Liver (tissue), 9 donors: ENCODE data around the gene RIMS3. TPM values are rescaled to one million over a fixed set of nuclear protein-coding genes. Genes with fewer than 3 reads are reported as not detected.

Experiments used
- DNase-seq: peaks from one replicate; pipeline ENCODE4 v3.0.0-alpha.2; 2017; ENCODE audit warnings: low spot score
- H3K27ac ChIP-seq, 2 donors: one replicate each; pipeline ENCODE4 v1.7.0; 2013; ENCODE audit warnings: inconsistent platforms in 2 of 2, low read length in 2 of 2, control low read depth in 1 of 2, low read depth in 1 of 2, mild to moderate bottlenecking in 1 of 2
- H3K27me3 ChIP-seq, 4 donors: one replicate each; pipeline versions ENCODE4 v1.6.1 to v1.7.0; 2013; ENCODE audit warnings: low read length in 3 of 4, inconsistent platforms in 1 of 4, mild to moderate bottlenecking in 1 of 4, moderate library complexity in 1 of 4; ENCODE audit not compliant: control insufficient read depth in 4 of 4, insufficient read depth in 4 of 4
- H3K36me3 ChIP-seq, 4 donors: one replicate each; pipeline versions ENCODE4 v1.6.1 to v1.7.0; 2013; ENCODE audit warnings: low read length in 3 of 4, mild to moderate bottlenecking in 3 of 4, low read depth in 1 of 4, moderate library complexity in 1 of 4; ENCODE audit not compliant: control insufficient read depth in 4 of 4, insufficient read depth in 3 of 4
- H3K4me1 ChIP-seq, 4 donors: one replicate each; pipeline versions ENCODE4 v1.6.1 to v1.7.0; 2013; ENCODE audit warnings: low read length in 3 of 4, mild to moderate bottlenecking in 3 of 4, moderate library complexity in 1 of 4; ENCODE audit not compliant: control insufficient read depth in 4 of 4, insufficient read depth in 4 of 4
- H3K4me3 ChIP-seq, 3 donors: one replicate each; pipeline versions ENCODE4 v1.6.1 to v1.7.0; 2013; ENCODE audit warnings: low read length in 3 of 3, control low read depth in 1 of 3, low read depth in 1 of 3, mild to moderate bottlenecking in 1 of 3
- H3K9ac ChIP-seq, 2 donors: one replicate each; pipeline ENCODE4 v1.7.0; 2013; ENCODE audit warnings: low read length in 2 of 2, mild to moderate bottlenecking in 2 of 2, moderate library complexity in 2 of 2, control low read depth in 1 of 2, low read depth in 1 of 2
- H3K9me3 ChIP-seq, 4 donors: one replicate each; pipeline versions ENCODE4 v1.6.1 to v1.7.0; 2013; ENCODE audit warnings: low read length in 3 of 4; ENCODE audit not compliant: control insufficient read depth in 4 of 4
- EGR1 ChIP-seq, 2 donors: IDR thresholded peaks; 2 replicates each; pipeline ENCODE4 v1.6.1; 2016 to 2018; ENCODE audit warnings: antibody characterized with exemption in 2 of 2, low read depth in 2 of 2
- FOXA1 ChIP-seq: IDR thresholded peaks from 2 replicates; pipeline ENCODE4 v1.6.1; 2016; ENCODE audit warnings: antibody characterized with exemption
- FOXA2 ChIP-seq: IDR thresholded peaks from 2 replicates; pipeline ENCODE4 v1.6.1; 2016; ENCODE audit warnings: antibody characterized with exemption
- GABPA ChIP-seq, 2 donors: IDR thresholded peaks in 1 of 2; conservative IDR thresholded peaks in 1 of 2; 2 replicates each; pipeline ENCODE4 v1.6.1; 2016; ENCODE audit warnings: antibody characterized with exemption in 2 of 2, mild to moderate bottlenecking in 1 of 2, moderate library complexity in 1 of 2
- HNF4A ChIP-seq, 2 donors: conservative IDR thresholded peaks; 2 replicates each; pipeline ENCODE4 v1.6.1; 2016; ENCODE audit warnings: antibody characterized with exemption in 2 of 2, mild to moderate bottlenecking in 2 of 2
- HNF4G ChIP-seq: IDR thresholded peaks from 2 replicates; pipeline ENCODE4 v1.6.1; 2016; ENCODE audit warnings: antibody characterized with exemption
- JUND ChIP-seq, 2 donors: IDR thresholded peaks; 2 replicates each; pipeline ENCODE4 v1.6.1; 2016; ENCODE audit warnings: antibody characterized with exemption in 2 of 2
- NR2F2 ChIP-seq: IDR thresholded peaks from 2 replicates; pipeline ENCODE4 v1.6.1; 2016; ENCODE audit warnings: antibody characterized with exemption
- RAD21 ChIP-seq, 2 donors: IDR thresholded peaks; 2 replicates each; pipeline ENCODE4 v1.6.1; 2016; ENCODE audit warnings: antibody characterized with exemption in 2 of 2, mild to moderate bottlenecking in 2 of 2
- RXRA ChIP-seq, 2 donors: IDR thresholded peaks; 2 replicates each; pipeline ENCODE4 v1.6.1; 2017 to 2018; ENCODE audit warnings: antibody characterized with exemption in 2 of 2, mild to moderate bottlenecking in 1 of 2
- SP1 ChIP-seq: IDR thresholded peaks from 2 replicates; pipeline ENCODE4 v1.6.1; 2018; ENCODE audit warnings: antibody characterized with exemption, mild to moderate bottlenecking
- TAF1 ChIP-seq: conservative IDR thresholded peaks from 2 replicates; pipeline ENCODE4 v1.6.1; 2016; ENCODE audit warnings: antibody characterized with exemption, mild to moderate bottlenecking
- YY1 ChIP-seq: IDR thresholded peaks from 2 replicates; pipeline ENCODE4 v1.6.1; 2016; ENCODE audit warnings: antibody characterized with exemption, mild to moderate bottlenecking
- WGBS: extraction: QIAGEN DNeasy Blood & Tissue Kit; methylation state at CpG from one replicate; pipeline ENCODE4 v1.1.7; 2013; 5-methylcytosine and 5-hydroxymethylcytosine counted together
- polyA plus RNA-seq, 2 donors: library from polyadenylated mRNA; stranded (reverse) in 1 of 2; unstranded in 1 of 2; fragments of 200-250 nt in 1 of 2; fragments of >200 nt in 1 of 2; fragmentation: Nextera tagmentation in 1 of 2; extraction: Ambion mirVana in 1 of 2; gene quantifications; one replicate each; pipeline versions ENCODE4 v1.2.1 to v1.2.3, GENCODE V29; 2013 to 2015
- total RNA-seq, 2 donors: library from RNA; depleted of rRNA; stranded (reverse); fragments of >200 nt; gene quantifications; one replicate each; pipeline ENCODE4 v1.2.3, GENCODE V29; 2014
- TF ChIP-seq, protein P1 (sequence below): IDR thresholded peaks from 2 replicates; pipeline ENCODE4 v1.6.1; 2016; ENCODE audit warnings: antibody characterized with exemption
- TF ChIP-seq, protein P2 (sequence below): IDR thresholded peaks from 2 replicates; pipeline ENCODE4 v1.6.1; 2016; ENCODE audit warnings: antibody characterized with exemption, mild to moderate bottlenecking
- TF ChIP-seq, protein P3 (sequence below): IDR thresholded peaks from 2 replicates; pipeline ENCODE4 v1.6.1; 2016; ENCODE audit warnings: antibody characterized with exemption
- TF ChIP-seq, protein P4 (sequence below): IDR thresholded peaks from 2 replicates; pipeline ENCODE4 v1.6.1; 2016; ENCODE audit warnings: antibody characterized with exemption
- TF ChIP-seq, protein P5 (sequence below): fragments of 150-350 bp; IDR thresholded peaks from 2 replicates; pipeline ENCODE4 v1.5.1; 2017; ENCODE audit warnings: improper control_type of control experiment, low read depth, low read length; ENCODE audit not compliant: missing input control
- donor health status: healthy.
- donor health status: healthy.
- donor health status: healthy.
- donor health status: healthy.
- donor health status: healthy.

The RIMS3 gene
- total and polyA plus RNA-seq, 4 donors, result 0.22 to 2.2 (median 0.77) TPM

DNA sequence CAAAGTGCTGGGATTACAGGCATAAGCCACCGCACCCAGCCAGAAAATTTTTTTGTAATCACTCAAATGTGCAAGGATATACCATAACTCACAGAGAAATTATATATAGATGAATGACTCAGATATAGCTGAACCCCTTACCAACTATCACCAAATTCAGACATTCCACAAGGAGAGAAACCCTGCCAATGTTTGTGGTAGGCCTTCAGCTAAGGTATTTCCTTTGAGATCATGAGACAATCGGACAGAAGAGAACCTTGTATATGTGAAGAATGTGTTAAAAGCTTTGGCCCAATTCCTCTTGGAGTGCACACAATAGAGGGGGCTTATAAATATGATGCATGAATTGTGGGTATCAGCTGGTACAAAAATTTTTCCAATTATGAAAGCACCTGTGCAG is 83.4 kb downstream of the RIMS3 start:
- WGBS, result 96% methylated on average over 2 of the region's 2 CpGs
- Histone ChIP-seq H3K36me3 (no peaks in the 10 kb centered on the region), H3K27me3 (no peaks in the 10 kb centered on the region), H3K9ac (no peak overlapping the region), H3K9me3 (no peaks in the 10 kb centered on the region), H3K4me1 (no peaks in the 10 kb centered on the region), H3K4me3 (no peak overlapping the region), H3K27ac (no peak overlapping the region)
- TF ChIP-seq JUND (IDR thresholded peaks at IDR 0.05), result no peak
- TF ChIP-seq, protein P1, sequence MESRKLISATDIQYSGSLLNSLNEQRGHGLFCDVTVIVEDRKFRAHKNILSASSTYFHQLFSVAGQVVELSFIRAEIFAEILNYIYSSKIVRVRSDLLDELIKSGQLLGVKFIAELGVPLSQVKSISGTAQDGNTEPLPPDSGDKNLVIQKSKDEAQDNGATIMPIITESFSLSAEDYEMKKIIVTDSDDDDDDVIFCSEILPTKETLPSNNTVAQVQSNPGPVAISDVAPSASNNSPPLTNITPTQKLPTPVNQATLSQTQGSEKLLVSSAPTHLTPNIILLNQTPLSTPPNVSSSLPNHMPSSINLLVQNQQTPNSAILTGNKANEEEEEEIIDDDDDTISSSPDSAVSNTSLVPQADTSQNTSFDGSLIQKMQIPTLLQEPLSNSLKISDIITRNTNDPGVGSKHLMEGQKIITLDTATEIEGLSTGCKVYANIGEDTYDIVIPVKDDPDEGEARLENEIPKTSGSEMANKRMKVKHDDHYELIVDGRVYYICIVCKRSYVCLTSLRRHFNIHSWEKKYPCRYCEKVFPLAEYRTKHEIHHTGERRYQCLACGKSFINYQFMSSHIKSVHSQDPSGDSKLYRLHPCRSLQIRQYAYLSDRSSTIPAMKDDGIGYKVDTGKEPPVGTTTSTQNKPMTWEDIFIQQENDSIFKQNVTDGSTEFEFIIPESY, result no peak
- no peak for TF ChIP-seq HNF4G
- no peak for TF ChIP-seq GABPA (IDR thresholded peaks at IDR 0.05 in 1 of 2, conservative IDR thresholded peaks at IDR 0.05 in 1 of 2)
- TF ChIP-seq, protein P2, sequence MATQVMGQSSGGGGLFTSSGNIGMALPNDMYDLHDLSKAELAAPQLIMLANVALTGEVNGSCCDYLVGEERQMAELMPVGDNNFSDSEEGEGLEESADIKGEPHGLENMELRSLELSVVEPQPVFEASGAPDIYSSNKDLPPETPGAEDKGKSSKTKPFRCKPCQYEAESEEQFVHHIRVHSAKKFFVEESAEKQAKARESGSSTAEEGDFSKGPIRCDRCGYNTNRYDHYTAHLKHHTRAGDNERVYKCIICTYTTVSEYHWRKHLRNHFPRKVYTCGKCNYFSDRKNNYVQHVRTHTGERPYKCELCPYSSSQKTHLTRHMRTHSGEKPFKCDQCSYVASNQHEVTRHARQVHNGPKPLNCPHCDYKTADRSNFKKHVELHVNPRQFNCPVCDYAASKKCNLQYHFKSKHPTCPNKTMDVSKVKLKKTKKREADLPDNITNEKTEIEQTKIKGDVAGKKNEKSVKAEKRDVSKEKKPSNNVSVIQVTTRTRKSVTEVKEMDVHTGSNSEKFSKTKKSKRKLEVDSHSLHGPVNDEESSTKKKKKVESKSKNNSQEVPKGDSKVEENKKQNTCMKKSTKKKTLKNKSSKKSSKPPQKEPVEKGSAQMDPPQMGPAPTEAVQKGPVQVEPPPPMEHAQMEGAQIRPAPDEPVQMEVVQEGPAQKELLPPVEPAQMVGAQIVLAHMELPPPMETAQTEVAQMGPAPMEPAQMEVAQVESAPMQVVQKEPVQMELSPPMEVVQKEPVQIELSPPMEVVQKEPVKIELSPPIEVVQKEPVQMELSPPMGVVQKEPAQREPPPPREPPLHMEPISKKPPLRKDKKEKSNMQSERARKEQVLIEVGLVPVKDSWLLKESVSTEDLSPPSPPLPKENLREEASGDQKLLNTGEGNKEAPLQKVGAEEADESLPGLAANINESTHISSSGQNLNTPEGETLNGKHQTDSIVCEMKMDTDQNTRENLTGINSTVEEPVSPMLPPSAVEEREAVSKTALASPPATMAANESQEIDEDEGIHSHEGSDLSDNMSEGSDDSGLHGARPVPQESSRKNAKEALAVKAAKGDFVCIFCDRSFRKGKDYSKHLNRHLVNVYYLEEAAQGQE, result no peak
- TF ChIP-seq YY1, result no peak
- TF ChIP-seq, protein P3, sequence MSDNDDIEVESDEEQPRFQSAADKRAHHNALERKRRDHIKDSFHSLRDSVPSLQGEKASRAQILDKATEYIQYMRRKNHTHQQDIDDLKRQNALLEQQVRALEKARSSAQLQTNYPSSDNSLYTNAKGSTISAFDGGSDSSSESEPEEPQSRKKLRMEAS, result no peak
- TF ChIP-seq RAD21 (IDR thresholded peaks at IDR 0.05), result no peak
- TF ChIP-seq NR2F2, result no peak
- TF ChIP-seq RXRA (IDR thresholded peaks at IDR 0.05), result no peak
- TF ChIP-seq FOXA1, result no peak
- TF ChIP-seq FOXA2, result no peak
- no peak for TF ChIP-seq HNF4A (conservative IDR thresholded peaks at IDR 0.05)
- TF ChIP-seq, protein P4, sequence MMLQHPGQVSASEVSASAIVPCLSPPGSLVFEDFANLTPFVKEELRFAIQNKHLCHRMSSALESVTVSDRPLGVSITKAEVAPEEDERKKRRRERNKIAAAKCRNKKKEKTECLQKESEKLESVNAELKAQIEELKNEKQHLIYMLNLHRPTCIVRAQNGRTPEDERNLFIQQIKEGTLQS, result no peak
- no peak for TF ChIP-seq TAF1
- TF ChIP-seq EGR1 (IDR thresholded peaks at IDR 0.05; ENCODE audit: low read depth in 2 of 2), result no peak
- no peak for TF ChIP-seq SP1
- TF ChIP-seq, protein P5, sequence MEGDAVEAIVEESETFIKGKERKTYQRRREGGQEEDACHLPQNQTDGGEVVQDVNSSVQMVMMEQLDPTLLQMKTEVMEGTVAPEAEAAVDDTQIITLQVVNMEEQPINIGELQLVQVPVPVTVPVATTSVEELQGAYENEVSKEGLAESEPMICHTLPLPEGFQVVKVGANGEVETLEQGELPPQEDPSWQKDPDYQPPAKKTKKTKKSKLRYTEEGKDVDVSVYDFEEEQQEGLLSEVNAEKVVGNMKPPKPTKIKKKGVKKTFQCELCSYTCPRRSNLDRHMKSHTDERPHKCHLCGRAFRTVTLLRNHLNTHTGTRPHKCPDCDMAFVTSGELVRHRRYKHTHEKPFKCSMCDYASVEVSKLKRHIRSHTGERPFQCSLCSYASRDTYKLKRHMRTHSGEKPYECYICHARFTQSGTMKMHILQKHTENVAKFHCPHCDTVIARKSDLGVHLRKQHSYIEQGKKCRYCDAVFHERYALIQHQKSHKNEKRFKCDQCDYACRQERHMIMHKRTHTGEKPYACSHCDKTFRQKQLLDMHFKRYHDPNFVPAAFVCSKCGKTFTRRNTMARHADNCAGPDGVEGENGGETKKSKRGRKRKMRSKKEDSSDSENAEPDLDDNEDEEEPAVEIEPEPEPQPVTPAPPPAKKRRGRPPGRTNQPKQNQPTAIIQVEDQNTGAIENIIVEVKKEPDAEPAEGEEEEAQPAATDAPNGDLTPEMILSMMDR, result no peak
- no peak for DNase-seq
